ENCODE data around the gene ERAS.
"Not testable (repeated sequence)": the region's sequence is repeated elsewhere in the genome, so short reads cannot be mapped to it uniquely, and the experiment has no call there.

Gene ERAS

GRCh38 chrX:48839686-48840085 is 13.4 kb downstream of the ERAS start:
- DNase-seq (no peak), ATAC-seq (no peak)
- Mint-ChIP-seq H3K4me1 (peaks cover 3% of the 10 kb centered on the region), H3K4me3 (no peak overlapping the region), H3K27me3 (peaks cover 12% of the 10 kb centered on the region), H3K9me3 (no peaks in the 10 kb centered on the region), H3K27ac (peak overlapping the region in 1 of 2 donors; percentile 19)

GRCh38 chrX:48848847-48849246 is 22.5 kb downstream of the ERAS start:
- DNase-seq (no peak), ATAC-seq (no peak)
- Mint-ChIP-seq H3K9me3 (no peaks in the 10 kb centered on the region), H3K4me1 (peaks cover 4% of the 10 kb centered on the region), H3K4me3 (no peak overlapping the region), H3K27ac (peak overlapping the region in 1 of 2 donors; percentile 85), H3K27me3 (peaks cover 8% of the 10 kb centered on the region)

GRCh38 chrX:48852857-48853256 is 26.5 kb downstream of the ERAS start:
- DNase-seq: no peak
- H3K9me3 Mint-ChIP-seq: no peaks in the 10 kb centered on the region
- H3K27me3 Mint-ChIP-seq: peaks cover 8% of the 10 kb centered on the region
- ATAC-seq: no peak
- H3K4me3 Mint-ChIP-seq: no peak overlapping the region
- no peak overlapping the region for H3K27ac Mint-ChIP-seq
- peaks cover 15% of the 10 kb centered on the region for H3K4me1 Mint-ChIP-seq

- not testable (repeated sequence) for ATAC-seq, H3K9me3 Mint-ChIP-seq, H3K4me3 Mint-ChIP-seq, H3K27ac Mint-ChIP-seq, DNase-seq, H3K27me3 Mint-ChIP-seq
- H3K4me1 Mint-ChIP-seq: peaks cover 15% of the 10 kb centered on the region
These were observed 27.2 kb downstream of the ERAS start for GRCh38 chrX:48853494-48853893.

GRCh38 chrX:48854121-48854804 is 27.9 kb downstream of the ERAS start:
- ATAC-seq, H3K4me3 Mint-ChIP-seq, H3K9me3 Mint-ChIP-seq, DNase-seq, H3K27me3 Mint-ChIP-seq, H3K27ac Mint-ChIP-seq: not testable (repeated sequence)
- peaks cover 11% of the 10 kb centered on the region for H3K4me1 Mint-ChIP-seq

- Mint-ChIP-seq H3K4me1 (peaks cover 11% of the 10 kb centered on the region), H3K4me3 (no peak overlapping the region), H3K27me3 (peaks cover 8% of the 10 kb centered on the region), H3K27ac (peak overlapping the region in 1 of 2 donors; percentile 87), H3K9me3 (no peaks in the 10 kb centered on the region)
- DNase-seq: peak in 1 of 2 donors; percentile 9
- ATAC-seq: no peak
These were observed 28.6 kb downstream of the ERAS start for GRCh38 chrX:48854898-48855297.

GRCh38 chrX:48864210-48864609 is 37.9 kb downstream of the ERAS start:
- DNase-seq (no peak), ATAC-seq (no peak)
- H3K27ac Mint-ChIP-seq: no peak overlapping the region
- H3K27me3 Mint-ChIP-seq: peaks cover 8% of the 10 kb centered on the region
- no peak overlapping the region for H3K4me3 Mint-ChIP-seq
- H3K4me1 Mint-ChIP-seq: no peaks in the 10 kb centered on the region
- no peaks in the 10 kb centered on the region for H3K9me3 Mint-ChIP-seq

GRCh38 chrX:48872017-48872416 is 45.7 kb downstream of the ERAS start:
- not testable (repeated sequence) for H3K9me3 Mint-ChIP-seq, H3K27ac Mint-ChIP-seq, H3K27me3 Mint-ChIP-seq, H3K4me3 Mint-ChIP-seq, ATAC-seq, H3K4me1 Mint-ChIP-seq, DNase-seq

GRCh38 chrX:48876944-48877343 is 50.6 kb downstream of the ERAS start:
- H3K27ac Mint-ChIP-seq, H3K27me3 Mint-ChIP-seq, DNase-seq, H3K4me1 Mint-ChIP-seq, H3K9me3 Mint-ChIP-seq, ATAC-seq, H3K4me3 Mint-ChIP-seq: not testable (repeated sequence)
